HG03342 (cell line): ENCODE measurements around the gene NDUFS6.
A peak's percentile ranks its signal among the peaks of the same experiment; 100 is the strongest.
"Not testable (repeated sequence)": the region's sequence is repeated elsewhere in the genome, so short reads cannot be mapped to it uniquely, and the experiment has no call there.

ENCODE experiments used
- ATAC-seq: cut with Tn5 transposase; IDR thresholded peaks from one replicate; pipeline ENCODE4 v1.9.1; 2021; ENCODE audit warnings: mild to moderate bottlenecking, moderate library complexity; ENCODE audit not compliant: unreplicated experiment

Gene NDUFS6

GRCh38 chr5:1781726-1782384, 19.4 kb upstream of the NDUFS6 start:
- no peak for ATAC-seq

DNA sequence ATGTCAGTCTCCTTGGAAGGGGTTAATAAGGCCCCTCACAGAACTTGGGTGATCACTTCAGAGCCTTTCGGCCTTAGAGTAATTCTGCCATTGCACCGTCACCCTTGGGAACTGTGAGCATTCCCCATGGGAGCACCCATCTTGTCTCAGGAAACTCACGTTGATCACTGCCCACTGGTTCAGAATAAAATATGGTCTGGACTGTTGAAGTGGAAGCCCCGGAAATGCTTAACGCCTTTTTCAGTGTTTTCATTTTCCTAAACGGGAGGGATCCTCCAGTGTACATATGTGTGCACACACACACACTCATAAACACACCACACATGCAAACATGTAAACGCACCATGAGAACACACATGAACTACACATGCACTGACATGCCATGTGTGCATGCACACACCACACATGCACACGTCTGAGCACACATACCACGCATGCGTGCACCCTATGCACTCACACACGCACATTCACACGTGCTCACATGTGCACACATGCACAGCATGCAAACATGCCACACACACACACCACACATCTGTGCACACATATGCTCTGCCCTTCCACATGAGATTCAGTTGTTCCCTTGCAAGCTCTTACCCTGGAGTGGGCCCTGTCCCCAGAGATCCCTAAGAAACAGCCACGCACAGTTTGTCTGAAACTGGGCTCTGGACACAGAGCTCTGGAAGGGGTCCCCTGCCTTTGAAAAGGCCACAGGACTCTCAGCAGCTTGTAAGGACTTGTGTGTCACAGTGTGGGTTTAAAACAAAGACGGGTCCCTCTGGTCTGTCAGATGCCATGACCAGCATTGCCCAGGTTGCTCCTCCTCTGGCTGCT, 18.6 kb upstream of the NDUFS6 start:
- ATAC-seq, result no peak

DNA sequence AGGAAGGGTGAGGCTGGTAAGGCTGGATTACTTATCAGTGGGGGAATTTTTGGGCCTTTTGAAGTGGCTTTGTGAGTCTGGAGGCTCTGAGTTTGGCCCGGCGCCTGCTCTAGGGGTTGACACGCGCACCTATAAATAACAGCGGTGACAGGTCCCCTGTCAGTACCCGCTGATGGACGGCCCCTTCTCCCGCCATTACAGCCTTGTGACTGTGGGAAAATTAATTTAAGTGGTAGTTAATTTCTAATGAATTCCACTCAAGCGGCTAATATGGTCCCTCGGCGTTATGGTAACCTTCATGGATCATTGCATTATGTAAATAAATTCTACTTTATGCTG, 18.0 kb upstream of the NDUFS6 start:
- peak; percentile 86 for ATAC-seq

DNA sequence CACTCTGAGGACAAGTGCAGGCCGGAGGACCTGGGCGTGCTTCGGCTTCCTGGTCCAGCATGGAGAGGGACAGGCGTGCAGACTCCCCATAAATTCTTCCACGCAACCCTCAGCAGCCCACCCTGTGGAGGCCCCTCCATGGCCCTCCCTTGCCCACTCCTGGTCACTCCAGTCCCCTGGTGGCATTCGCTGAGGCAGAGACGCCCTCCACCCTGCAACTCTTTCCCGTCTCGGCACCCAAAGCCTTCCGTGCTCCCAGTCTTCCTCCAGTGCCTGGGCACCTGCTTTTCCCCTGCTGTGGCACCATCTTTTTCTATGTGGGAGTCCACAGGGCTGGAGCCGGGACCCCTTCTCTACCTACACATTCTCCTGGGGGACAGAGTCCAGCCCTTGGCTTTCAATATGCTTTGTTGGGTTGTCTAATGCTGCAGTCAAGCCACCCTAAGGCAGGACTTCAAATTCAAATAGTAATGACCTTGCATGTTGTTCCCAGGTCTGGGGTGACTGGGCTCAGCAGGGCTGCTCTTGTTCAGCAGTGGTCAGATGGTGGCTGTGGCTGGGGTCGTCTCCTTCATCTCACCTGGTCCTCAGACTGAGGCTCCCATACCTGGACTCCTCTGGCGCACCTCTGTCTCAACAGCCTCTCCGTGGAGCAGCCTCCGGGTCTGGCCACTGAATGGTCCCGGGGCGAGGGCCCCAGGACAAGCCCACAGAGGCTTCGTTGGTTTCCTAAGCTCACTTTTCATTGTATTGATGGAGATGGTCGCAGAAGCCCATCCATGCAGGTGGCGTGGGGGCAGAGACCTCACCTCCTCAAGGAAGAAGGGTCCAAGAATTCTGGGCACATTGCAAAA, 16.8 kb upstream of the NDUFS6 start:
- no peak for ATAC-seq

GRCh38 chr5:1785062-1785461, 16.1 kb upstream of the NDUFS6 start:
- ATAC-seq, result no peak

GRCh38 chr5:1785984-1786383, 15.2 kb upstream of the NDUFS6 start:
- no peak for ATAC-seq

DNA sequence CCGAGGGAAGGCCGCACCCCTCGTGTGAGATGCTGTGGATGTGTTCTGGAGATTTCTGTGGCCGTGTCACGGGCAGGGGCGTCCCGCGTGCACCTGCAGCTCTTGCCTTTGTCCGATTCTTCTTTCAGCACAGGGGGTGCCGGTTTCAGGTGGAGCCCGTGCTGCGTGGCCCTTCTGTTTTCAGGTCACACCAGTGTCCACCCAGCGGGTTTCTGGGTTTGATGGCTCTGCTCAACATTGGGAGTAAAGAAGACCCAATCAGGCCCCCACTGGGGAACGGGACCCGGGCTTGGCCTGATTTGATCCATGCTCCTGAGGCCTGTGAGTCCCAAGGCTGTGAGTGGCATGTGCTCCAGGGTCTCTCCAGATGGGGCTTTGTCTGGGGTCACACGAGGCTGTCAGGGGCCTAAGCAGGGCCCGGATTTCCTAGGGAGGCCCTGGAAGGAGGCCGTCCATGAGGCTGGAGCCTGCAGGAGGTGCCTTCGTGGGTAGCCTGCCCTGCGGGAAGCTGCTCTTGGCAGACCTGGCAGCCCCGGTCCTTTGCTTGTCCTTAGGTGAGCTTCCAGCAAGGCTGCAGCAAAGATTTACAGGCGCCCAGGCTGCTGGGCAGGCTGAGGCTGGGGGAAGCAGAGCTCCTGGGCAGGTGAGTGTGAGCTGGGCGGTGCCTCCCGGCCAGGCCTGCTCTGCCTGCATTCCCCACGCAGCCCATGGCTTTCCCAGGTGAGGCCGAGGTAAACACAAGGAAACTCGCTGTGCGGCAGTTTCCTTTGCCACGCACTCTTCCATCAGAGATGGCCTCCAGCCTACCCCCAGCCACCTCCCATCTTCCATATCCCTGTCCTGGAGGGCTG, 14.4 kb upstream of the NDUFS6 start:
- no peak for ATAC-seq

- ATAC-seq, result no peak
These were observed 13.6 kb upstream of the NDUFS6 start for GRCh38 chr5:1787472-1788047.

DNA sequence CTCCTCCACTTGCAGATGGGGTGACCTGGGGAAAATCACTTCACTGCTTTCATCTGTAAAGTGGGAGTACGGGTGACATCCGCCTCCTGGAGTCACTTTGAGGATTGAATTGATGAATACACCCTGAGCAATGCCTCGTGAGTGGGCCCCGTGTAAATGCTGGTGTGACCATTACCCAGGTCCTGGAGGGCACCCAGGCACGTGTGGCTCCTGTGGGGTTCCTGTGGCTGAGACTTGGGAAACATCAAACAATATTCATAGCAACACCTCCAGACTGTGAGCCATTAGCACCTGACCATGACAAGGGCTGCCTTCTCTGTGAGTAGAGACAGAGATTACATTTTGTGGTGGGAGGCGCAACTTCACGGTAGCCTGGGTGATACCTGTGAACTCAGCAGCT, 13.0 kb upstream of the NDUFS6 start:
- no peak for ATAC-seq

DNA sequence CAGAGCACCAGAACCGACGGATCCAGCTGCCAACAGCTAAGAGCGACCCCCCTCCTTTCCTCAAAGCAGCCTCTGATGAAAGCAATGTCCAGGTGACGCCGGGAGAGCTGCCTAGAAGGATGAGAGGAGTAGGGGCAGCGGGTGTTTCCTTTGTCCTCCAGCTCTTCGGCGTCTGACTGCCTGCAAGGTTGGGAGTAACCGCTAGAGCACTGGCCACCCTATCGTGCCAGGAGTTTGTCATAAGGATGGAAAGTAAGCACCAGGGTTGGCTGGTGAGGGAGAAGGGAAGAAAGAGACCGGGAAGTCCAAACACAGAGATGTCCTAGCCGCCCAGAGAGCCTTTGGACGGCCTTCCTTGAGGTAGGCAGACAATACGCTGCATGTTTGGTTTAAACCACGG, 12.4 kb upstream of the NDUFS6 start:
- no peak for ATAC-seq

GRCh38 chr5:1789438-1789833, 11.8 kb upstream of the NDUFS6 start:
- not testable (repeated sequence) for ATAC-seq

DNA sequence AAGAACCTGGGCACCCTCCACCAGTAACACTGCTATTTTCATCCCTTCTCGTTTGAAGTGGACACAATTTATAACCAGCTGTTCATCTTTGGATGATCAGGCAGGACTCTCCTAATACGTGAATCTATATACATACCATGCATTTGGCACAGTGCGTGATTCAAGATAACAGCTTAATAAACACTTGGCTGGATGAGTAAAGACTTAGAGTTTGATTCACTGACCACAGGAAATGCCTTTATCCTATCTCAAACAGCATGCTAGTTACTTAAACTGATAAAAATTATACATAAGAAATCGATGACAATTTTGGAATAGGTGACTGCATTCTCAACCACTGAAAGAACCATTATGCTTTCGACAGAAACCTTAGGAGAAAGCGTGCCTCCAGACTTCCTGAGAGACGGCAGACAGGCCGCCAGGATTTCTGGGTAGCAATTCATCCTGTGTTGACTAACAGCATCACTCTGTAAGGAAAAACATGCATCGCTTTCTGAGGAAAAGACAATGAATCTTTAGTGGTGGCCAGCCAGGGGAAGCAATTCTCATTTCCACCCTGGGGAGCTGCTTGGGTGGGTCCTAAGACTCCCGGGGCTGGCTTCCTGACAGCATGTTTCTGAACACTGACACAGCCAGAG, 11.3 kb upstream of the NDUFS6 start:
- no peak for ATAC-seq

DNA sequence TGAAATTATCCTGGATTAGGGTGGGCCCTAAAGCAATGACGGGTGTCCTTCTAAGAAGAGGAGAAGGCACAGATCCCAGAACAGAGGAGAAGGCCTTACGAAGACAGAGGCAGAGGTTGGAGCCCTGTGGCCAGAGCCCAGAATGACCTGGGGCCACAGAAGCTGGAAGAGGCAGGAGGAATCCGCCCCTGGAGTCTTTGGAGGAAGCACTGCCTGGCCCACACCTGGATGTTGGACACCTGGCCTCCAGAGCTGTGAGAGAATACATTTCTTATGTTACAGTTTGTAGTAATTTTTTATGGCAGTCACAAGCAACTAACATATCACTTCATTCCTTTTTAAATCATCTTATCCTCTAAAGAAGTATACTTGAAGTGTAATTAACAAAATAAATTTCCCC, 10.0 kb upstream of the NDUFS6 start:
- ATAC-seq, result no peak

GRCh38 chr5:1792842-1793266, 8.4 kb upstream of the NDUFS6 start:
- peak; percentile 97 for ATAC-seq

- no peak for ATAC-seq
These were observed 7.9 kb upstream of the NDUFS6 start for GRCh38 chr5:1793301-1793740.

DNA sequence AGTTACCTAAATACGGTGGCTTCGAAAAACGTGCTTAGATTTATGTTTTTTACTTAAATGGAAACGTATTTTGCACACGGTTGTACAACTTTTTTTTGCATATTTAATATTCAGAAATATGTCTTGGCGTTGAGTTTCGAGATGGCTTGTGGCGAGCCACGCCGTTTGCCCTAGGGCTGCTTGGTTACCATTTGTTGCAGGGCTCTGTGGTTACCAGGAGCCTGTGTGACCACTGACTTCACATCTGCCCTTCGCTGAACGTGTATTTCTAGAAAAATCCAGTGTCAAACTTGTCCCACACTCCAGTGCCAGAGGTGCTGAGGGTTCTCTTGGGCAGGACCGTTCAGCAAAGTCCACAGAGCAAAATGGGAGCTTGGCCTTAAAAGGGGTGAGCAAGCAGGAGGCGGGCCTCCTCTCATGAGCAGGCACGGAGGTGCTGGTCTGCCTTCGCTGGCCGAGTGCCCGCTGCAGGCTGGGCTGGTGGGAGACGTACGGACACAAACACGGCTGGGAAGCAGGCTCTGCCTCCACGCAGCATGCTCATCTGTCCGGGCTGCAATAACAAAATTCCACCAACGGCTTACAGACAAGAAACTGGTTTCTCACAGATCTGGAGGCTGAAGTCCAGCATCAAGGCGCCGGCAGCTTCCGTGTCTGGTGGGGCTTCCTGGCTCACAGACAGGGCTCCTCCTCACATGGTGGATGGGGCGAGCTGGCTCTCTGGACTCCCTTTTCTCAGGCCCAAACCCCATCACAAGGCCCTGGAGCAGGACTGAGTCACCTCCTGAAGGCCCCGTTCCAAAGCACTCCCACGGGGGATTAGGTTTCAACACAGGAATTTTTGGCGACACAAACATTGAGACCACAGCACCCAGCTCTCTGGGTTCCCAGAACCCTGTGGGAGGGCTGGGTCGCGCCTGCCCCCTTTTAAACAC, 7.0 kb upstream of the NDUFS6 start:
- no peak for ATAC-seq

- no peak for ATAC-seq
These were observed 6.3 kb upstream of the NDUFS6 start for GRCh38 chr5:1794901-1795290.

DNA sequence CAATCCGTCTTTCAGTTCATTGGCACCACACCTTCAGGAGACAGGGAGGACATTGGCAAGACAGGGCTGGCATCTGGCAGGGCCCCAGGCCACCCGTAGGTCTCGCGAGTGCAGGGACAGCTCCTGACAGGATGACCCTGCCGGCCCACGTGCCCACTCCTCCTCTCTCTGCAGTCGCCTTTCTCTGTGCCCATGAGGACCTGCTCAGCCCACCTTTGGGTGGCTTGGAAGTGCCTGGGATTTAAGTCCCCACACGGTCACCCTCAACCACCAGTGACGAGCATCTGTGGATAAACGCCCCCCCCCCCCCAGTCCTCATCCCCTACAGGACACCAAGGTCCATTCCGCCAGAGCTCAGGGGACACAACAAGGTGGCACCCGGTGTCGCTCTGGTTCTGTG, 5.7 kb upstream of the NDUFS6 start:
- ATAC-seq, result no peak

DNA sequence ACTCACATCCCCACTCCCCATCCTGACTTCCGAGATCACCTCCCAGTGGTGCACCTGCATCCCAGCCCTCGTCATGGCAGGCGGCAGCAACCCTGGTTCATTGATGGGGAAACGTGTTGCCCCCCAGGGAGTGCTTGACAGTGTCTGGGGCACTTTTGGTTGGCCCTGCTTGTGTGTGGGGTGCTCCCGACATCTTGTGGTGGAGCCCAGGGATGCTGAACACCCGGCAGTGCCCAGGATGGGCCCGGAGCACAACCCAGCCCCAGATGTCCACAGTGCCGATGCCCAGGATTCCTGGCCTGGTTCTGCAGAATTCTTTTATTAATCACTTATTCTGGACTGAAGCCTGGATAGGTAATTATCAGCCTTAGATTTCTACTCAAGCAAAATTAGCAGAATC, 5.3 kb upstream of the NDUFS6 start:
- ATAC-seq, result no peak
